Natural killer cell (primary cell): ENCODE results near the gene HPS4. TPM values are rescaled to one million over a fixed set of nuclear protein-coding genes. Genes with fewer than 3 reads are reported as not detected.

Source experiments
- ATAC-seq, 3 donors: fragments of 150-1000 bp in 2 of 3; fragments of 200-7000 bp in 1 of 3; cut with Tn5 transposase; 1 replicate in 1 of 3; 2 replicates in 2 of 3; pipeline ENCODE4 v1.10.0; 2021; ENCODE audit warnings: mild to moderate bottlenecking in 2 of 3, moderate library complexity in 2 of 3
- DNase-seq, 2 donors: peaks; one replicate each; pipeline versions ENCODE4 v3.0.0 to v3.0.0-alpha.2; 2013 to 2021; ENCODE audit warnings: mixed read lengths in 1 of 2
- H3K27ac ChIP-seq: one replicate; pipeline ENCODE4 v1.5.1; 2013; ENCODE audit warnings: mild to moderate bottlenecking, low read length
- H3K27me3 ChIP-seq: one replicate; pipeline ENCODE4 v1.6.1; 2013; ENCODE audit warnings: low read length; ENCODE audit not compliant: control insufficient read depth, insufficient read depth
- H3K36me3 ChIP-seq: one replicate; pipeline ENCODE4 v1.6.1; 2013; ENCODE audit warnings: low read length; ENCODE audit not compliant: control insufficient read depth, insufficient read depth
- H3K4me1 ChIP-seq: one replicate; pipeline ENCODE4 v1.6.1; 2013; ENCODE audit warnings: low read length; ENCODE audit not compliant: control insufficient read depth, insufficient read depth
- H3K4me3 ChIP-seq: one replicate; pipeline ENCODE4 v1.5.1; 2013; ENCODE audit warnings: low read length
- H3K9me3 ChIP-seq: one replicate; pipeline ENCODE4 v1.6.1; 2013; ENCODE audit warnings: low read length; ENCODE audit not compliant: control insufficient read depth, insufficient read depth
- H3K27ac Mint-ChIP-seq, 2 donors: one replicate each; pipeline ENCODE4 v1.8.0; 2022; ENCODE audit warnings: mild to moderate bottlenecking in 2 of 2, mixed read lengths in 2 of 2, moderate library complexity in 1 of 2
- H3K27me3 Mint-ChIP-seq, 2 donors: one replicate each; pipeline ENCODE4 v1.8.0; 2022; ENCODE audit warnings: low read depth in 2 of 2, mixed read lengths in 2 of 2
- H3K36me3 Mint-ChIP-seq: one replicate; pipeline ENCODE4 v1.8.0; 2022; ENCODE audit warnings: mixed read lengths
- H3K4me1 Mint-ChIP-seq, 2 donors: one replicate each; pipeline ENCODE4 v1.8.0; 2022; ENCODE audit warnings: mixed read lengths in 2 of 2
- H3K4me3 Mint-ChIP-seq: one replicate; pipeline ENCODE4 v1.8.0; 2022; ENCODE audit warnings: mild to moderate bottlenecking, moderate library complexity, mixed read lengths
- H3K9me3 Mint-ChIP-seq, 2 donors: one replicate each; pipeline ENCODE4 v1.8.0; 2022; ENCODE audit warnings: mixed read lengths in 2 of 2
- WGBS: methylation state at CpG from one replicate; pipeline ENCODE4 v1.1.7; 2013; ENCODE audit warnings: missing lambda C conversion rate; ENCODE audit not compliant: insufficient coverage; 5-methylcytosine and 5-hydroxymethylcytosine counted together
- intact Hi-C: fragments of 100-400 bp; cut with micrococcal nuclease; formaldehyde crosslinking; loops from one replicate; pipeline ENCODE4 v1.14.2; 2022
- total RNA-seq, 4 donors: library from RNA; stranded (reverse); fragments of 120-200 nt in 1 of 4; gene quantifications; one replicate each; pipeline versions ENCODE4 v1.2.3 to v1.2.4, GENCODE V29; 2013 to 2022
- TF ChIP-seq, protein P1 (sequence below): fragments of 200-600 bp; IDR thresholded peaks from one replicate; pipeline ENCODE4 v1.8.0; 2022; ENCODE audit warnings: antibody characterized with exemption

Gene HPS4
- total RNA-seq, 3 donors from 2014 or later (not counting 1 experiment from before 2014, with no cell fraction given): 44.8 to 53.6 (median 50.7) TPM

DNA sequence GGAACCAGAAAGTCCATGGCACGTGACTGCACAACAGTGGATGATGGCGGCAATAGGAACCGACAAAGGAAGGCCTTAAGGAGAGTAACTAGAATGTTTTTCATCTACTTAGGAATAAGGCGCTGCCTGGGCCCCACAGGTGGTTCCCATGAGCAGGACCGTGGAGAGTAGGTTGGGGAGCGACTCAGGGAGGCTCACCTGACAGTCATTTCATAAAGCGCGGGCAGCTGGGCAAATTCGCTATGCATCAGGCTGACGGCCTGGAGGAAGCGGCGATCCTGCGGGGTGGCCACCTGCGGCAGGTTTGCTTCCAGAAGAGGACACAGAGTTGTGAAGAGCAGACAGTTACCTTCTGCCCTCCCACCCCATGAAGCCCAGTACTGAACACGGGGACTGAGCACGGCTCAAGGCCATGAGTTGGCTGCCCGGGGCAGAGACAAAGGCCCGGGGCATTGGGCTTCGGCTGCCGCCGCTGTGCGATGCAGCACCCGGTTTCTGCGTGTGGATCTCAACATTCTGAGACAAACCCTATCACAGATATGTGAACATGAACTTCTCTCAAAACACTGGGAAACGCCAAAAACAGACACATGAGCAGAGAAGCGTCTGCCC, 25.8 kb downstream of the HPS4 start:
- DNase-seq (no peak), ATAC-seq (no peak)
- peaks cover 34% of the 10 kb centered on the region for H3K36me3 ChIP-seq
- H3K36me3 Mint-ChIP-seq: no peaks in the 10 kb centered on the region
- no peak overlapping the region for H3K4me3 ChIP-seq
- TF ChIP-seq, protein P1, sequence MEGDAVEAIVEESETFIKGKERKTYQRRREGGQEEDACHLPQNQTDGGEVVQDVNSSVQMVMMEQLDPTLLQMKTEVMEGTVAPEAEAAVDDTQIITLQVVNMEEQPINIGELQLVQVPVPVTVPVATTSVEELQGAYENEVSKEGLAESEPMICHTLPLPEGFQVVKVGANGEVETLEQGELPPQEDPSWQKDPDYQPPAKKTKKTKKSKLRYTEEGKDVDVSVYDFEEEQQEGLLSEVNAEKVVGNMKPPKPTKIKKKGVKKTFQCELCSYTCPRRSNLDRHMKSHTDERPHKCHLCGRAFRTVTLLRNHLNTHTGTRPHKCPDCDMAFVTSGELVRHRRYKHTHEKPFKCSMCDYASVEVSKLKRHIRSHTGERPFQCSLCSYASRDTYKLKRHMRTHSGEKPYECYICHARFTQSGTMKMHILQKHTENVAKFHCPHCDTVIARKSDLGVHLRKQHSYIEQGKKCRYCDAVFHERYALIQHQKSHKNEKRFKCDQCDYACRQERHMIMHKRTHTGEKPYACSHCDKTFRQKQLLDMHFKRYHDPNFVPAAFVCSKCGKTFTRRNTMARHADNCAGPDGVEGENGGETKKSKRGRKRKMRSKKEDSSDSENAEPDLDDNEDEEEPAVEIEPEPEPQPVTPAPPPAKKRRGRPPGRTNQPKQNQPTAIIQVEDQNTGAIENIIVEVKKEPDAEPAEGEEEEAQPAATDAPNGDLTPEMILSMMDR: no peak
- no peaks in the 10 kb centered on the region for H3K27me3 Mint-ChIP-seq
- intact Hi-C loops: no loop called here
- no peak overlapping the region for H3K27ac Mint-ChIP-seq
- H3K27ac ChIP-seq: no peak overlapping the region
- H3K4me1 Mint-ChIP-seq: no peaks in the 10 kb centered on the region
- WGBS: 97% methylated on average over 26 of the region's 26 CpGs
- H3K4me1 ChIP-seq: no peaks in the 10 kb centered on the region
- H3K4me3 Mint-ChIP-seq: no peak overlapping the region
- no peaks in the 10 kb centered on the region for H3K9me3 Mint-ChIP-seq
- H3K27me3 ChIP-seq: no peaks in the 10 kb centered on the region
- no peaks in the 10 kb centered on the region for H3K9me3 ChIP-seq

DNA sequence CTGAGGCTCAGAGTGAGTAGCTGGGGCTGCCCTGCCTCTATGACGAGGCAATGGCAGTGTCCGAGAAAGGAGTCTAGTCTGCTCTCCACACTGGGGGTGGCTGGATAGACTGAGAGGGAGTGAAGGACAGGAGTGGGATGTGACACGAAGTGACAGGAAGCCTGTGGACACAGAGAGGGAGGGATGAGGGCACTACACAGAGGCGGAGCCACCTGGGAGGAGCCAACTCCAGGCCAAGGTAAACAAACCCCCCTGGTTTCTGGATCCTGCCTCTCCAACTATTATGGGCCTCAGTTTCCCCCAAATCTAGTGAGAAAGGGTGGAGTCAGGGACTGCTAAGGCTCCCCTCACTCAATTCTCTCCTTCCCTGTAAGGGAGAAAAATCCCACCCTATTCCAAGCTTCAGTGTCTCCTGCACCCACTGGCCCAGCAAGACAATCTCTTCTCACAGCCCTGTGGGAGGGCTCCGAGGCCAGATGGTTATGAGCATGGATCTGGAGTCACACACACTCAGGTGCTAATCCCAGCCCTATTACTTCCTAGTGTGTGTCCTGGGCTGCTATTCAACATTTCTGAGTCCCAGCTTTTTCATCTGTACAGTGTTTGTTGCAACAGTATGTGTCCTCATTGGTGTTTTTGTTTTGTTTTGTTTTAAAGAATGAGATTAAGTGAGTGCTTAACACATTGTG, 29.6 kb downstream of the HPS4 start:
- Histone ChIP-seq H3K4me1 (no peaks in the 10 kb centered on the region), H3K4me3 (no peak overlapping the region), H3K27ac (no peak overlapping the region), H3K27me3 (no peaks in the 10 kb centered on the region), H3K9me3 (no peaks in the 10 kb centered on the region), H3K36me3 (peaks cover 37% of the 10 kb centered on the region)
- intact Hi-C loops: no loop called here
- no peak overlapping the region for H3K27ac Mint-ChIP-seq
- 84% methylated on average over 5 of the region's 5 CpGs for WGBS
- DNase-seq (no peak), ATAC-seq (no peak)
- TF ChIP-seq, protein P1: no peak
- H3K4me3 Mint-ChIP-seq: no peak overlapping the region
- no peaks in the 10 kb centered on the region for H3K4me1 Mint-ChIP-seq
- H3K9me3 Mint-ChIP-seq: no peaks in the 10 kb centered on the region
- no peaks in the 10 kb centered on the region for H3K27me3 Mint-ChIP-seq
- H3K36me3 Mint-ChIP-seq: no peaks in the 10 kb centered on the region

GRCh38 chr22:26453216-26453615, 30.4 kb downstream of the HPS4 start:
- intact Hi-C loops: no loop called here
- TF ChIP-seq, protein P1: no peak
- no peaks in the 10 kb centered on the region for H3K9me3 ChIP-seq
- H3K9me3 Mint-ChIP-seq: no peaks in the 10 kb centered on the region
- ATAC-seq: no peak
- H3K4me3 ChIP-seq: no peak overlapping the region
- H3K27me3 ChIP-seq: no peaks in the 10 kb centered on the region
- WGBS: 91% methylated on average over 9 of the region's 9 CpGs
- no peak for DNase-seq
- H3K4me1 Mint-ChIP-seq: no peaks in the 10 kb centered on the region
- peaks cover 34% of the 10 kb centered on the region for H3K36me3 ChIP-seq
- no peak overlapping the region for H3K27ac ChIP-seq
- no peaks in the 10 kb centered on the region for H3K4me1 ChIP-seq
- H3K4me3 Mint-ChIP-seq: no peak overlapping the region
- no peaks in the 10 kb centered on the region for H3K36me3 Mint-ChIP-seq
- no peak overlapping the region for H3K27ac Mint-ChIP-seq
- H3K27me3 Mint-ChIP-seq: no peaks in the 10 kb centered on the region
